HepG2 (cell line): ENCODE results near the gene YBX2. TPM values are rescaled to one million over a fixed set of nuclear protein-coding genes. Genes with fewer than 3 reads are reported as not detected.

Experiments used
- DPF2 ChIP-seq: sonication (generic); formaldehyde crosslinking; IDR thresholded peaks from 2 replicates; pipeline ENCODE4 v1.4.0; 2020; ENCODE audit warnings: mild to moderate bottlenecking, low read depth, missing genetic modification reagents, borderline replicate concordance
- KAT8 ChIP-seq: IDR thresholded peaks from 2 replicates; pipeline ENCODE4 v1.6.1; 2016; ENCODE audit warnings: missing genetic modification reagents, missing compliant biosample characterization
- MEF2D ChIP-seq: sonication (generic); formaldehyde crosslinking; IDR thresholded peaks from 2 replicates; pipeline ENCODE4 v1.5.1; 2020; ENCODE audit warnings: mild to moderate bottlenecking, missing genetic modification reagents
- MIXL1 ChIP-seq: IDR thresholded peaks from 2 replicates; pipeline ENCODE4 v1.6.1; 2016
- SPEN ChIP-seq: sonication (generic); formaldehyde crosslinking; IDR thresholded peaks from 2 replicates; pipeline ENCODE4 v1.5.1; 2020; ENCODE audit warnings: low read depth, mild to moderate bottlenecking, missing genetic modification reagents
- SRF ChIP-seq: IDR thresholded peaks from 2 replicates; pipeline ENCODE4 v1.6.1; 2011; ENCODE audit warnings: mild to moderate bottlenecking, low read depth, low read length, moderate library complexity
- ZBTB38 ChIP-seq: sonication (generic); formaldehyde crosslinking; IDR thresholded peaks from 2 replicates; pipeline ENCODE4 v1.5.1; 2020; ENCODE audit warnings: mild to moderate bottlenecking, missing genetic modification reagents
- ZFP37 ChIP-seq: sonication (generic); formaldehyde crosslinking; IDR thresholded peaks from 2 replicates; pipeline ENCODE4 v1.4.0; 2020; ENCODE audit warnings: missing genetic modification reagents, borderline replicate concordance
- ZNF235 ChIP-seq: sonication (generic); formaldehyde crosslinking; IDR thresholded peaks from 2 replicates; pipeline ENCODE4 v1.8.1; 2023; ENCODE audit warnings: mild to moderate bottlenecking, missing genetic modification reagents, borderline replicate concordance
- ZNF256 ChIP-seq: sonication (generic); formaldehyde crosslinking; conservative IDR thresholded peaks from 2 replicates; pipeline ENCODE4 v1.4.0; 2020; ENCODE audit warnings: missing genetic modification reagents
- ZNF382 ChIP-seq: sonication (generic); formaldehyde crosslinking; IDR thresholded peaks from 2 replicates; pipeline ENCODE4 v1.5.0; 2020; ENCODE audit warnings: missing genetic modification reagents, mild to moderate bottlenecking, borderline replicate concordance
- ZNF546 ChIP-seq: sonication (generic); formaldehyde crosslinking; conservative IDR thresholded peaks from 2 replicates; pipeline ENCODE4 v1.8.1; 2023; ENCODE audit warnings: mild to moderate bottlenecking, missing genetic modification reagents
- ZNF737 ChIP-seq: sonication (generic); formaldehyde crosslinking; IDR thresholded peaks from 2 replicates; pipeline ENCODE4 v1.5.0; 2020; ENCODE audit warnings: missing genetic modification reagents, mild to moderate bottlenecking, borderline replicate concordance
- polyA plus RNA-seq, 8 experiments: library from polyadenylated mRNA; depleted of rRNA in 3 of 8; stranded (reverse) in 7 of 8; unstranded in 1 of 8; fragments of >200 nt; fragmentation: Illumina TruSeq in 4 of 8; extraction: Trizol in 4 of 8; gene quantifications; 2 replicates each; pipeline versions ENCODE4 v1.2.1 to v1.2.3, GENCODE V29; 2011 to 2016; ENCODE audit warnings: low read depth in 4 of 8, missing spikeins in 1 of 8, mixed read lengths in 1 of 8; ENCODE audit not compliant: insufficient read depth in 1 of 8
- total RNA-seq, 5 experiments: library from RNA; depleted of rRNA; stranded (reverse); fragments of >200 nt; fragmentation: Illumina TruSeq; extraction: Trizol; gene quantifications; 2 replicates each; pipeline ENCODE4 v1.2.3, GENCODE V29; 2016; ENCODE audit warnings: low read depth in 1 of 5
- TF ChIP-seq, protein P1 (sequence below): sonication (generic); formaldehyde crosslinking; IDR thresholded peaks from 2 replicates; pipeline ENCODE4 v1.4.0; 2020; ENCODE audit warnings: missing genetic modification reagents, mild to moderate bottlenecking, borderline replicate concordance
- TF ChIP-seq, protein P2 (sequence below): sonication (generic); formaldehyde crosslinking; conservative IDR thresholded peaks from 2 replicates; pipeline ENCODE4 v1.8.0; 2022; ENCODE audit warnings: low read depth, missing genetic modification reagents
- TF ChIP-seq, protein P3 (sequence below): sonication (generic); formaldehyde crosslinking; IDR thresholded peaks from 2 replicates; pipeline ENCODE4 v1.4.0; 2020; ENCODE audit warnings: missing genetic modification reagents
- TF ChIP-seq, protein P4 (sequence below): sonication (generic); formaldehyde crosslinking; IDR thresholded peaks from 2 replicates; pipeline ENCODE4 v1.4.0; 2020; ENCODE audit warnings: missing genetic modification reagents
- TF ChIP-seq, protein P5 (sequence below): sonication (generic); formaldehyde crosslinking; IDR thresholded peaks from 2 replicates; pipeline ENCODE4 v1.5.1; 2020; ENCODE audit warnings: missing genetic modification reagents, mild to moderate bottlenecking, borderline replicate concordance

The YBX2 gene
- total and polyA plus RNA-seq, 2 of the 13 experiments (the other 11 are each of a cell fraction or from before 2014, with no cell fraction given) = 0.12 to 0.22 TPM

DNA sequence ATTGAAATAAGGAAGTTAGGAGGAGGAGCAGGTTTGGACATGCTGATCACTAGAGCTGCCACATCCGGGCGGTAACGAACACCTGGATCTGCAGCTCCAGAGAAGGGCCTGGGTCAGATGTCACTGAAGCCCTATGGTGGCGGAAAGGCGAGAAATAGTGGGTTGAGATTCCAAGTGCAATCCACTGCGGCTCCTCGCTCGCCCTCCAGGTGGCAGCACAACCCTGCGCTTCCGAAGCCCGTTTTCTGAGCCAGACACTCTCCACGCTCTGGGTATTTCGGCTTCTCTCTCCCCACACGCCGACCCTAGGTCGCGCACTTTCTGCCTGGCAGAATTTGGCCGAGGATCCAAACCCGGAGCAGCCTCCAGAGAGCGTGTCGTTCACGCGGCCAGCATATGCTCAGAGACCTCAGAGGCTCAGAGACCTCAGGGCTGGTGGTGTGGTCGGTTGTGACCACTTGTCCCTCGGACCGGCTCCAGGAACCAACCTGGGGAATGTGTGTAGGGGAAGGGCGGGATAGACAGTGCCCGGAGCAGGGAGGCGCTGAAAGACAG is 13.8 kb downstream of the YBX2 start (continued):
- TF ChIP-seq ZNF235 (CRISPR knock-in tag) (0 out of 2 replicates have a peak, but pooled peaks have one; percentile 34), ZBTB38 (peak; percentile 79), DPF2 (CRISPR knock-in tag) (no peak), ZNF737 (CRISPR knock-in tag) (no peak), ZNF382 (CRISPR knock-in tag) (no peak), KAT8 (CRISPR knock-in tag) (peak; percentile 52; the same call in 1 of the 2 replicates), ZNF256 (no peak; the same call in 1 of the 2 replicates), ZNF546 (CRISPR knock-in tag) (no peak; the same call in 1 of the 2 replicates), MIXL1 (CRISPR knock-in tag) (no peak; the same call in 1 of the 2 replicates), MEF2D (CRISPR knock-in tag) (no peak), SPEN (CRISPR knock-in tag) (no peak), SRF (no peak), ZFP37 (CRISPR knock-in tag) (peak; percentile 82; the same call in 1 of the 2 replicates)
- TF ChIP-seq, protein P1, sequence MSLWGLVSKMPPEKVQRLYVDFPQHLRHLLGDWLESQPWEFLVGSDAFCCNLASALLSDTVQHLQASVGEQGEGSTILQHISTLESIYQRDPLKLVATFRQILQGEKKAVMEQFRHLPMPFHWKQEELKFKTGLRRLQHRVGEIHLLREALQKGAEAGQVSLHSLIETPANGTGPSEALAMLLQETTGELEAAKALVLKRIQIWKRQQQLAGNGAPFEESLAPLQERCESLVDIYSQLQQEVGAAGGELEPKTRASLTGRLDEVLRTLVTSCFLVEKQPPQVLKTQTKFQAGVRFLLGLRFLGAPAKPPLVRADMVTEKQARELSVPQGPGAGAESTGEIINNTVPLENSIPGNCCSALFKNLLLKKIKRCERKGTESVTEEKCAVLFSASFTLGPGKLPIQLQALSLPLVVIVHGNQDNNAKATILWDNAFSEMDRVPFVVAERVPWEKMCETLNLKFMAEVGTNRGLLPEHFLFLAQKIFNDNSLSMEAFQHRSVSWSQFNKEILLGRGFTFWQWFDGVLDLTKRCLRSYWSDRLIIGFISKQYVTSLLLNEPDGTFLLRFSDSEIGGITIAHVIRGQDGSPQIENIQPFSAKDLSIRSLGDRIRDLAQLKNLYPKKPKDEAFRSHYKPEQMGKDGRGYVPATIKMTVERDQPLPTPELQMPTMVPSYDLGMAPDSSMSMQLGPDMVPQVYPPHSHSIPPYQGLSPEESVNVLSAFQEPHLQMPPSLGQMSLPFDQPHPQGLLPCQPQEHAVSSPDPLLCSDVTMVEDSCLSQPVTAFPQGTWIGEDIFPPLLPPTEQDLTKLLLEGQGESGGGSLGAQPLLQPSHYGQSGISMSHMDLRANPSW = 0 out of 2 replicates have a peak, but pooled peaks have one; percentile 65
- TF ChIP-seq, protein P2, sequence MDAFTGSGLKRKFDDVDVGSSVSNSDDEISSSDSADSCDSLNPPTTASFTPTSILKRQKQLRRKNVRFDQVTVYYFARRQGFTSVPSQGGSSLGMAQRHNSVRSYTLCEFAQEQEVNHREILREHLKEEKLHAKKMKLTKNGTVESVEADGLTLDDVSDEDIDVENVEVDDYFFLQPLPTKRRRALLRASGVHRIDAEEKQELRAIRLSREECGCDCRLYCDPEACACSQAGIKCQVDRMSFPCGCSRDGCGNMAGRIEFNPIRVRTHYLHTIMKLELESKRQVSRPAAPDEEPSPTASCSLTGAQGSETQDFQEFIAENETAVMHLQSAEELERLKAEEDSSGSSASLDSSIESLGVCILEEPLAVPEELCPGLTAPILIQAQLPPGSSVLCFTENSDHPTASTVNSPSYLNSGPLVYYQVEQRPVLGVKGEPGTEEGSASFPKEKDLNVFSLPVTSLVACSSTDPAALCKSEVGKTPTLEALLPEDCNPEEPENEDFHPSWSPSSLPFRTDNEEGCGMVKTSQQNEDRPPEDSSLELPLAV (CRISPR knock-in tag) = no peak
- TF ChIP-seq, protein P3, sequence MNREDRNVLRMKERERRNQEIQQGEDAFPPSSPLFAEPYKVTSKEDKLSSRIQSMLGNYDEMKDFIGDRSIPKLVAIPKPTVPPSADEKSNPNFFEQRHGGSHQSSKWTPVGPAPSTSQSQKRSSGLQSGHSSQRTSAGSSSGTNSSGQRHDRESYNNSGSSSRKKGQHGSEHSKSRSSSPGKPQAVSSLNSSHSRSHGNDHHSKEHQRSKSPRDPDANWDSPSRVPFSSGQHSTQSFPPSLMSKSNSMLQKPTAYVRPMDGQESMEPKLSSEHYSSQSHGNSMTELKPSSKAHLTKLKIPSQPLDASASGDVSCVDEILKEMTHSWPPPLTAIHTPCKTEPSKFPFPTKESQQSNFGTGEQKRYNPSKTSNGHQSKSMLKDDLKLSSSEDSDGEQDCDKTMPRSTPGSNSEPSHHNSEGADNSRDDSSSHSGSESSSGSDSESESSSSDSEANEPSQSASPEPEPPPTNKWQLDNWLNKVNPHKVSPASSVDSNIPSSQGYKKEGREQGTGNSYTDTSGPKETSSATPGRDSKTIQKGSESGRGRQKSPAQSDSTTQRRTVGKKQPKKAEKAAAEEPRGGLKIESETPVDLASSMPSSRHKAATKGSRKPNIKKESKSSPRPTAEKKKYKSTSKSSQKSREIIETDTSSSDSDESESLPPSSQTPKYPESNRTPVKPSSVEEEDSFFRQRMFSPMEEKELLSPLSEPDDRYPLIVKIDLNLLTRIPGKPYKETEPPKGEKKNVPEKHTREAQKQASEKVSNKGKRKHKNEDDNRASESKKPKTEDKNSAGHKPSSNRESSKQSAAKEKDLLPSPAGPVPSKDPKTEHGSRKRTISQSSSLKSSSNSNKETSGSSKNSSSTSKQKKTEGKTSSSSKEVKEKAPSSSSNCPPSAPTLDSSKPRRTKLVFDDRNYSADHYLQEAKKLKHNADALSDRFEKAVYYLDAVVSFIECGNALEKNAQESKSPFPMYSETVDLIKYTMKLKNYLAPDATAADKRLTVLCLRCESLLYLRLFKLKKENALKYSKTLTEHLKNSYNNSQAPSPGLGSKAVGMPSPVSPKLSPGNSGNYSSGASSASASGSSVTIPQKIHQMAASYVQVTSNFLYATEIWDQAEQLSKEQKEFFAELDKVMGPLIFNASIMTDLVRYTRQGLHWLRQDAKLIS (CRISPR knock-in tag) = no peak
- TF ChIP-seq, protein P4, sequence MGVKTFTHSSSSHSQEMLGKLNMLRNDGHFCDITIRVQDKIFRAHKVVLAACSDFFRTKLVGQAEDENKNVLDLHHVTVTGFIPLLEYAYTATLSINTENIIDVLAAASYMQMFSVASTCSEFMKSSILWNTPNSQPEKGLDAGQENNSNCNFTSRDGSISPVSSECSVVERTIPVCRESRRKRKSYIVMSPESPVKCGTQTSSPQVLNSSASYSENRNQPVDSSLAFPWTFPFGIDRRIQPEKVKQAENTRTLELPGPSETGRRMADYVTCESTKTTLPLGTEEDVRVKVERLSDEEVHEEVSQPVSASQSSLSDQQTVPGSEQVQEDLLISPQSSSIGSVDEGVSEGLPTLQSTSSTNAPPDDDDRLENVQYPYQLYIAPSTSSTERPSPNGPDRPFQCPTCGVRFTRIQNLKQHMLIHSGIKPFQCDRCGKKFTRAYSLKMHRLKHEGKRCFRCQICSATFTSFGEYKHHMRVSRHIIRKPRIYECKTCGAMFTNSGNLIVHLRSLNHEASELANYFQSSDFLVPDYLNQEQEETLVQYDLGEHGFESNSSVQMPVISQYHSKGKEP (CRISPR knock-in tag) = no peak
- TF ChIP-seq, protein P5, sequence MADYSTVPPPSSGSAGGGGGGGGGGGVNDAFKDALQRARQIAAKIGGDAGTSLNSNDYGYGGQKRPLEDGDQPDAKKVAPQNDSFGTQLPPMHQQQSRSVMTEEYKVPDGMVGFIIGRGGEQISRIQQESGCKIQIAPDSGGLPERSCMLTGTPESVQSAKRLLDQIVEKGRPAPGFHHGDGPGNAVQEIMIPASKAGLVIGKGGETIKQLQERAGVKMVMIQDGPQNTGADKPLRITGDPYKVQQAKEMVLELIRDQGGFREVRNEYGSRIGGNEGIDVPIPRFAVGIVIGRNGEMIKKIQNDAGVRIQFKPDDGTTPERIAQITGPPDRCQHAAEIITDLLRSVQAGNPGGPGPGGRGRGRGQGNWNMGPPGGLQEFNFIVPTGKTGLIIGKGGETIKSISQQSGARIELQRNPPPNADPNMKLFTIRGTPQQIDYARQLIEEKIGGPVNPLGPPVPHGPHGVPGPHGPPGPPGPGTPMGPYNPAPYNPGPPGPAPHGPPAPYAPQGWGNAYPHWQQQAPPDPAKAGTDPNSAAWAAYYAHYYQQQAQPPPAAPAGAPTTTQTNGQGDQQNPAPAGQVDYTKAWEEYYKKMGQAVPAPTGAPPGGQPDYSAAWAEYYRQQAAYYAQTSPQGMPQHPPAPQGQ (CRISPR knock-in tag) = no peak
